Dermis microvascular lymphatic vessel endothelial cell (primary cell): Measurements from ENCODE around the gene DOCK4. TPM values are rescaled to one million over a fixed set of nuclear protein-coding genes. Genes with fewer than 3 reads are reported as not detected.

Source experiments
- DNase-seq, 2 donors: peaks; one replicate each; pipeline versions ENCODE4 v3.0.0 to v3.0.0-alpha.2; 2010; ENCODE audit warnings: low read depth in 2 of 2
- total RNA-seq: library from RNA; depleted of rRNA; stranded (reverse); fragments of >200 nt; gene quantifications from 2 replicates; pipeline ENCODE4 v1.2.1, GENCODE V29; 2014

The DOCK4 gene
- total RNA-seq, 1 donor from 2014 or later = 59.7 TPM

DNA sequence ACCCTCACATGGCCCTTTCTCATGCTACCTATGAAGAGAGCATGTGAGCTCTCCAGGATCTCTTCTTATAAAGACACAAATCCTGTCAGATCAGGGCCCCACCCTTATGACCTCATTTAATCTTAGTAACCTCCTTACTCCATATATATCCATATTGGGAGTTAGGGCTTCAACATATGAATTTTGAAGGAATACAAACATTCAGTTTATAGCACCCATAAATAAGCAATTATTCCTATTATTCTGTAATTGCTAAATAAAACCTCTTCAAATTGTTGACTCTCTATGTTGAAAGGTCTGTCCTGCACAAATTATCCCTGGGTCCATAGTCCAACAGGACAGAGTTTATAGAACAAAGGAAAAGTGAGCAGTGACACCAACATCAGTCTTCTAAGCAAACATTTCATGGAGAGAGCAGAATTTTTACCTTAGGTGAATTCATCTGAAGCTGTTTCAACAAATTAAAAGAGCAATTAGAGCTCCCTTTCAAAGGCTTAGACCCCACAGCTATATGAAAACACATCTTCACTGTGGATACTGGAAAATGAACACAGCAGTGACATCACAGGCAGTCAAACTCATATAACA is 12.2 kb downstream of the DOCK4 start:
- DNase-seq = no peak

- peak in 1 of 2 donors; percentile 96 for DNase-seq
Observed at GRCh38 chr7:112192236-112193154, 13.7 kb downstream of the DOCK4 start.

DNA sequence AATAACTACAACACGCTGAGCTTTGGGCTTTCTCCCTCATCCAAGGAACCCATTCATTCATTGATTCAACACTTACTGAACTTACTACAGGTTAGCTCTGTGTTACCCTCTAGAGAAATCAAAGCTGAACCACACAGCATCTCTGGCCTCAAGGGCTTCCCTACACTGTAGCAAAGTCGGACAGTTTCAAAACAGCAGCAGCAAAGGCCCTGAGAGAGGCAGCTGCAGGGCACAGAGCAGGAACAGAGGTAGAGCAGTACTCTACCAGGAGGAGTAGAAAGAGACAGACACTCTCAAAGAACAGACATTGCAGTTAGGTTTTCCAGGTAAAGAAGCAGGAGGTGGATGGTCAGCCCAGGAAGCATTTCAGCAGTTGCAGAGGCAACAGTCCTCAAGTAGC is 16.1 kb downstream of the DOCK4 start:
- DNase-seq = no peak

DNA sequence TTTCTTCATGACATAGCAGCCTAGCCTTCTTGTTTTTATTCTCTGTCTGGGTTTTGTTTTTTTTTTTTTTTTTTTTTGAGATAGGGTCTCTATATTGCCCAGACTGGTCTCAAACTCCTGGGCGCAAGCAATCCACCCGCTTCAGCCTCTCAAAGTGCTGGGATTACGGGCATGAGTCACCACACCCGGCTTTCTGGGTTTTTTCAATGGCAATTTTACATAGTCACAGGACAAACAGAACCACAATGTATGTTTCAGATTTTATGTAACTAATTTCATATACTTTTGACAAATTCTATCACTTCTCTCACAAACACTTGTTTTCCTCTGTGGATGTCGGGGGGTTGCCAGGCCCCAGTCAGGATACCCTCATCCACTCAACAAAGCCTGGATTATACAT is 16.5 kb downstream of the DOCK4 start:
- no peak for DNase-seq

- no peak for DNase-seq
Observed at GRCh38 chr7:112188257-112188656, 17.9 kb downstream of the DOCK4 start.

DNA sequence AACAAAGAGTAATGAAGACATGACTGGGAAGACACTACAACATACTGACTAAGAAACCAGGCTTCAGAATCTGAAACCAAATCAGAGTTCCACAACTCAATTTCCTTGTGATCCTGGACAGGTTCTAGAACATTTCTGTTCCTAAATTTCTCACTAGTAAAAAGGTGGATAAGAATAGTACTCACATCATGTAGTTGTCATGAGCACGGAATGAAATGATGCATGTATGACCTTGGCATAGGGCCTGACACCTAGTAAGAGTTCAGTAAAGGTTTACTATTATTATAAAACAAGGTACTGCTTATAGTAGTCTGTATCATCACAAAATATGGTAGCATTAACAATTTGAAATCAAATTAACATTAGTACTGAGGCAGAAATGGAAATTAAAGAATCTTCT is 19.9 kb downstream of the DOCK4 start:
- DNase-seq = peak in 1 of 2 donors; percentile 25

DNA sequence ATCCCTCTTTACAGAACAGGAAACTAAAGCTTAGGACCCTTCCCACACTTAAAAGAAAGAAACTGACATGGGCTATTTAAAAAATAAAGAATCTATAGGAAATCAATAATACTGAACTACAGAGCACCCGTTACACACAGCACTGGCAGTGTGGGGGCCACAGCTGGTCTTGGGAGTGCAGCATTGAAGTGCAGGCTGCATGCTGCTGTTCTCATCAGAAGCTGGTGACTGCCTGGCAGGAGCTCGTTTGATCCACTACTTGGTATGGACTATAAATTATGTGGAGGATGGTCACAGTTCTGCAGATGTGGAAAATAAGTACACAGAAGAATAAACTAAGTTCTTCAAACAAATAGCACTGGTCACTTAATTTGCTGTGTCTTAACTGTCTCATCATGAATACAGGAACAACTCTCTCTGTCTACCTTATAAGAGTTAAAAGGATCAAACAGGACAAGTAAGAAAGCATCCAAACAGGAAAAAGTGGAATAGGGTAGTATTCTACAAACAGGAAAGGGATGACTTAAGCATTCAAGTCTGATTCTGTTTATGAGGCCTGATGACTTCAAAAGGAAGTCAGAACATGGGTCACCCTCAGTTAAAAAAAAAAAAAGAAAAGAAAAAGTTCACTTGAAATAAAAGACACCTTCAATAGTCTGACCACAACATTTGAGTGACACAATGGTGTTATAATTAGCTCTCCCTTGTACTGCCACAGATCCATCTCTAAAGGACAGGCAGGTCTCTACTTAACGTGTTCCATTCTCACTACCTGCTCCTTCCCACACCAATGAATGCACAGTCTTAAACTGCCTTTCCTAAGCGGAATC is 21.0 kb downstream of the DOCK4 start:
- peak in 1 of 2 donors; percentile 75 for DNase-seq

- DNase-seq = no peak
Observed at GRCh38 chr7:112184455-112184854, 21.7 kb downstream of the DOCK4 start.

GRCh38 chr7:112183266-112183665 is 22.9 kb downstream of the DOCK4 start:
- no peak for DNase-seq

GRCh38 chr7:112182749-112183148 is 23.4 kb downstream of the DOCK4 start:
- peak in 1 of 2 donors; percentile 41 for DNase-seq

- no peak for DNase-seq
Observed at GRCh38 chr7:112180223-112180622, 26.0 kb downstream of the DOCK4 start.

DNA sequence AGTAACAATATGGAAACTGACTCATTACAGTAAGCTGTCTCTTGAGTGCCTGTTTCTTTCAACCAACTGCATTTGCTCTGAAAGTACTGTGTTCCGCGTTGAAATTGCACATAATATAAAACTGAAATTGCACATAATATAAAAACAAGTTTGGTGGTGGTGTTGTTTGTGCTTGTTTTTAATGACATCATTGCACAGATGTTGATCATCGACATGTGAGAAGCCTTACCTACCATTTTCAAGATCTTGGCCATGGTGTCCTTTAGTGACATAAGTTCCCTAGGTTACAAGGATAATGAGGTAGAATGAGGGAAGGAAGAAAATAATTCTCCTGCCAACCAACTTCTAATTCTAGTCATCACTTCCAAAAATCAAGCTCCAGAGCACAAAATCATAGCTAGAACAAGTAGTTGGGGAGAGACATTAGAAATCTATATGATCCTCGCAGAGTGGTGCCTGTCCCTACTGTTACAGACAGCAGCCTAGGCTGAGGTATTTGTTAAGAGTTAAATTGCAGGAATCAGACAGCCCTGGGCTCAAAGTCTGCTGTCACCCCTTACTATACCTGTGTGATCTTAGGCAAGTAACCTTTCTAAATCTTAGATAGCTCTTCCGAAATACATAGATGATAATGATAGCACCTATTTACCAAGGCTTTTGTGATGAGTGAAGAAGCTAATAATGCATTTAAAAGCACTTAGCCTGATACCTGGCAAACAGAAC is 29.3 kb downstream of the DOCK4 start:
- no peak for DNase-seq

GRCh38 chr7:112176241-112176640 is 30.0 kb downstream of the DOCK4 start:
- peak; percentile 61 to 73 for DNase-seq

GRCh38 chr7:112174192-112174591 is 32.0 kb downstream of the DOCK4 start:
- DNase-seq = no peak

DNA sequence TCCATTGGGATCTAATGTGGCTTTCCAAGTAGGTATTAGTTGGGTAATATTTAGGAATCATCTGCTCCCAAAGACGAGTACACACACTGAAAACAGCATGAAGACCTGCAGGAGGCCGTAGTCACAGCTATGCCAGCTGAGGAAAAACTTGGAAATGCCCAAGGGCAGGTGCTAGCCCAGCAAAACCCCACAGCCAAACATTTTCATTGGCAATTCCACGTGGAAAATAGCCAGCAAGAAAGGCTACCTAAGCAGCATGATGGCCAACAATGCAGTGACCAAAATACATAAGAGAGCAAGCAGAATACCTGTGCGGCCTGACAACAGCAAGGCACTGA is 32.7 kb downstream of the DOCK4 start:
- no peak for DNase-seq

GRCh38 chr7:112172870-112173567 is 33.2 kb downstream of the DOCK4 start:
- peak; percentile 73 to 78 for DNase-seq

GRCh38 chr7:112171673-112172072 is 34.5 kb downstream of the DOCK4 start:
- no peak for DNase-seq

DNA sequence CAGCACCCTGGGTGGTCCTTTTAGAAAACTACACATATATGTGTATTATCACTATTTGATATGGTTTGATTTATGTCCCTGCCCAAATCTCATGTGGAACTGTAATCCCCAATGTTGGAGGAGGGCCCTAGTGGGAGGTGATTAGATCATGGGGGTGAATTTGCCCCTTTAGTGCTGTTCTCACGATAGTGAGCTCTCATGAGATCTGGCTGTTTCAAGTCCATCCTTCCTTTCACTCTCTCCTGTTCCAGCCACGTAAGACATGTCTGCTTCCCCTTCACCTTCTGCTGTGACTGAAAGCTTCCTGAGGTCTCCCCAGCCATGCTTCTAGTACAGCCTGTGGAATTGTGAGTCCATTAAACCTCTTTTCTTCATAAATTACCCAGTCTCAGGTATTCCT is 37.3 kb downstream of the DOCK4 start:
- no peak for DNase-seq

DNA sequence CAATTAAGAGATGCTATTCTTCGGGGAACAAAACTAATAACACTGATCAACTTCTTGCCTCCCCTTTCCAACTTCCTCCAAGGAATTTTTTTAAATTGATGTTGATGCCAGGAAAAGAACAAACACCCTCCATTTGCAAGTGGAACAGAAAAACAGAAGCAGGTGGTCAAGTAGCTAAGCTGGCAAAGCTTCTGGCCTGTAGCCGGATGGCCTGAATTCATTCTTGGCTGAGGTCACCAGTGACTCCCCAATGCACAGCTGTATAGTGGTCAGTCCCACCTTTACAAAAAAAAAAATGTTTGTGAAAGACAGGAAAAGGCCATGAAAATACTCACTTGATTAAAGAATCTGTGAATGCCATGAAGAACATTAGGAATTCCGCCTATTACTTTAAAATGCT is 39.1 kb downstream of the DOCK4 start:
- peak in 1 of 2 donors; percentile 67 for DNase-seq

DNA sequence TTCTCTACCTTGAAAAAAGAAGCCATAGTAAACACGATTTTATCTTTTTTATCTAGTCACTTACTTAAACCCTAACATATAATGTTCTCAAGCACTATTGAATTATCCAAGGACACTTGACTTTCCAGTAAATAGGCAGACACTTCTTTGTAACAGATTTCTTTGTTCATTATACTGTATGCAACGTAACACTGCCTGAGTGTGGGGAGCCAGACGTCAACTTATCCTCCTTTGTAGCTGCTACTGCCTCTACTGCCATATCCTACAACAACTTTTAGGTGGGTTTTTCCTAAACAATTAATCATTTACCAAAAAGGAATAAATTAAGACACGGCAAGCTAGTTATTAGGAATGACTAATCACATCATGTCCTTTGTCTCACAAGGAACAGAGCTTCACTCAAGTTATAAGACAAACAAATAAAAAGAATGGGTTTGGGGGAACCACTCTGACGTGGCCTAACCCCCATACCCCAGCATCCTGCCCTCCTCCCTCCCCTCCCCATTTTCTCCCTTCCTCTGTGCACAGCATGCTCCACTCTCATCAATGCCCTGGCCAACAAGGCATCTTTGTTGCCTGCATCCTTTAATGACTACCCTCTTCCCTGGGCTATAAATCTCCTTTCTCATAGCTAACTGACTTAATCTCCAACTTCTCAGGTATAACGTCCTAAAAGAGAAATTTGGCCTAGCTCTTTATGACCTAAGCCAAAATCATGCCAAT is 43.3 kb downstream of the DOCK4 start:
- DNase-seq = peak in 1 of 2 donors; percentile 32
